ENCODE results near the gene NAV2. TPM values are rescaled to one million over a fixed set of nuclear protein-coding genes. Genes with fewer than 3 reads are reported as not detected.
"Not testable (repeated sequence)": the region's sequence is repeated elsewhere in the genome, so short reads cannot be mapped to it uniquely, and the experiment has no call there.

NAV2 gene
- total RNA-seq, 1 experiment from 2014 or later, result 32.3 TPM

- no peak for DNase-seq (ENCODE audit: low read depth)
Measured at GRCh38 chr11:20080032-20080685, 367.5 kb downstream of the NAV2 start.

GRCh38 chr11:20081336-20081735 is 368.7 kb downstream of the NAV2 start:
- DNase-seq (ENCODE audit: low read depth), result no peak

GRCh38 chr11:20083877-20084276 is 371.2 kb downstream of the NAV2 start:
- DNase-seq (ENCODE audit: low read depth), result not testable (repeated sequence)

- DNase-seq (ENCODE audit: low read depth), result no peak
Measured at GRCh38 chr11:20084921-20085814, 372.5 kb downstream of the NAV2 start.

- DNase-seq (ENCODE audit: low read depth), result no peak
Measured at GRCh38 chr11:20085918-20086317, 373.3 kb downstream of the NAV2 start.

GRCh38 chr11:20087118-20087521 is 374.5 kb downstream of the NAV2 start:
- peak; percentile 31 for DNase-seq (ENCODE audit: low read depth)

GRCh38 chr11:20088397-20089225 is 376.0 kb downstream of the NAV2 start:
- DNase-seq (ENCODE audit: low read depth), result no peak

- no peak for DNase-seq (ENCODE audit: low read depth)
Measured at GRCh38 chr11:20089367-20089766, 376.7 kb downstream of the NAV2 start.

GRCh38 chr11:20089796-20090653 is 377.4 kb downstream of the NAV2 start:
- DNase-seq (ENCODE audit: low read depth), result peak; percentile 47

- DNase-seq (ENCODE audit: low read depth), result no peak
Measured at GRCh38 chr11:20090654-20091374, 378.2 kb downstream of the NAV2 start.

- peak; percentile 50 for DNase-seq (ENCODE audit: low read depth)
Measured at GRCh38 chr11:20093775-20094174, 381.1 kb downstream of the NAV2 start.

GRCh38 chr11:20095189-20095588 is 382.6 kb downstream of the NAV2 start:
- DNase-seq (ENCODE audit: low read depth), result no peak

GRCh38 chr11:20097319-20098221 is 384.9 kb downstream of the NAV2 start:
- DNase-seq (ENCODE audit: low read depth), result peak; percentile 82

- DNase-seq (ENCODE audit: low read depth), result no peak
Measured at GRCh38 chr11:20099527-20099926, 386.9 kb downstream of the NAV2 start.

GRCh38 chr11:20102397-20102796 is 389.8 kb downstream of the NAV2 start:
- no peak for DNase-seq (ENCODE audit: low read depth)

GRCh38 chr11:20103281-20103680 is 390.6 kb downstream of the NAV2 start:
- DNase-seq (ENCODE audit: low read depth), result no peak

GRCh38 chr11:20105427-20105826 is 392.8 kb downstream of the NAV2 start:
- DNase-seq (ENCODE audit: low read depth), result no peak

GRCh38 chr11:20109731-20110445 is 397.3 kb downstream of the NAV2 start:
- DNase-seq (ENCODE audit: low read depth), result peak; percentile 39

All from LHCN-M2 (cell line).